HepG2 (cell line): ENCODE results near the gene FGFR3. TPM values are rescaled to one million over a fixed set of nuclear protein-coding genes. Genes with fewer than 3 reads are reported as not detected.

Source experiments
- AKNA ChIP-seq: sonication (generic); formaldehyde crosslinking; IDR thresholded peaks from 2 replicates; pipeline ENCODE4 v1.4.0; 2020; ENCODE audit warnings: missing genetic modification reagents, borderline replicate concordance
- GFI1 ChIP-seq: sonication (generic); formaldehyde crosslinking; IDR thresholded peaks from 2 replicates; pipeline ENCODE4 v1.5.0; 2020; ENCODE audit warnings: missing genetic modification reagents, mild to moderate bottlenecking, borderline replicate concordance
- HMGXB3 ChIP-seq: sonication (generic); formaldehyde crosslinking; IDR thresholded peaks from 2 replicates; pipeline ENCODE4 v1.4.0; 2020; ENCODE audit warnings: missing genetic modification reagents, borderline replicate concordance
- HNRNPLL ChIP-seq: fragments of 200-400 bp; formaldehyde crosslinking; IDR thresholded peaks from 2 replicates; pipeline ENCODE4 v1.6.1; 2017; ENCODE audit warnings: mild to moderate bottlenecking, low read depth, low read length; ENCODE audit not compliant: poor library complexity, severe bottlenecking
- MBD4 ChIP-seq: IDR thresholded peaks from 2 replicates; pipeline ENCODE4 v1.6.1; 2012; ENCODE audit warnings: low read length, inconsistent platforms, borderline replicate concordance
- TCF7L2 ChIP-seq: IDR thresholded peaks from 2 replicates; pipeline ENCODE4 v1.6.1; 2011; ENCODE audit warnings: mild to moderate bottlenecking, low read depth, low read length, moderate library complexity
- WIZ ChIP-seq: sonication (generic); formaldehyde crosslinking; IDR thresholded peaks from 2 replicates; pipeline ENCODE4 v1.5.1; 2020; ENCODE audit warnings: mild to moderate bottlenecking, missing genetic modification reagents
- ZBTB4 ChIP-seq: sonication (generic); formaldehyde crosslinking; IDR thresholded peaks from 2 replicates; pipeline ENCODE4 v1.4.0; 2020; ENCODE audit warnings: missing genetic modification reagents, mild to moderate bottlenecking, borderline replicate concordance
- ZNF12 ChIP-seq: sonication (generic); formaldehyde crosslinking; IDR thresholded peaks from 2 replicates; pipeline ENCODE4 v1.5.0; 2020; ENCODE audit warnings: missing genetic modification reagents
- ZNF24 ChIP-seq: fragments of 450-650 bp; IDR thresholded peaks from 2 replicates; pipeline ENCODE4 v1.6.1; 2017; ENCODE audit warnings: antibody characterized with exemption, mild to moderate bottlenecking
- ZNF251 ChIP-seq: sonication (generic); formaldehyde crosslinking; IDR thresholded peaks from 2 replicates; pipeline ENCODE4 v1.9.0; 2021; ENCODE audit warnings: mild to moderate bottlenecking, missing genetic modification reagents
- ZNF749 ChIP-seq: sonication (generic); formaldehyde crosslinking; IDR thresholded peaks from 2 replicates; pipeline ENCODE4 v1.8.0; 2022; ENCODE audit warnings: mild to moderate bottlenecking, missing genetic modification reagents, moderate library complexity, borderline replicate concordance
- ZNF775 ChIP-seq: sonication (generic); formaldehyde crosslinking; IDR thresholded peaks from 2 replicates; pipeline ENCODE4 v1.4.0; 2020; ENCODE audit warnings: missing genetic modification reagents, mild to moderate bottlenecking, moderate library complexity, borderline replicate concordance
- polyA plus RNA-seq, 8 experiments: library from polyadenylated mRNA; depleted of rRNA in 3 of 8; stranded (reverse) in 7 of 8; unstranded in 1 of 8; fragments of >200 nt; fragmentation: Illumina TruSeq in 4 of 8; extraction: Trizol in 4 of 8; gene quantifications; 2 replicates each; pipeline versions ENCODE4 v1.2.1 to v1.2.3, GENCODE V29; 2011 to 2016; ENCODE audit warnings: low read depth in 4 of 8, missing spikeins in 1 of 8, mixed read lengths in 1 of 8; ENCODE audit not compliant: insufficient read depth in 1 of 8
- total RNA-seq, 5 experiments: library from RNA; depleted of rRNA; stranded (reverse); fragments of >200 nt; fragmentation: Illumina TruSeq; extraction: Trizol; gene quantifications; 2 replicates each; pipeline ENCODE4 v1.2.3, GENCODE V29; 2016; ENCODE audit warnings: low read depth in 1 of 5

FGFR3 gene
- total and polyA plus RNA-seq, 2 of the 13 experiments (the other 11 are each of a cell fraction or from before 2014, with no cell fraction given), result 103 to 109 TPM

GRCh38 chr4:1766106-1767060, 26.7 kb upstream of the FGFR3 start (continued):
- TF ChIP-seq ZNF12 (CRISPR knock-in tag) (no peak), MBD4 (no peak), ZNF251 (CRISPR knock-in tag) (no peak), WIZ (no peak), ZNF24 (no peak), GFI1 (peak; percentile 60; the same call in 1 of the 2 replicates), ZBTB4 (CRISPR knock-in tag) (no peak; the same call in 1 of the 2 replicates), TCF7L2 (no peak), HNRNPLL (peak; percentile 33), AKNA (CRISPR knock-in tag) (no peak), HMGXB3 (CRISPR knock-in tag) (no peak), ZNF749 (peak; percentile 83), ZNF775 (CRISPR knock-in tag) (no peak; the same call in 1 of the 2 replicates)
